GM20000 (cell line): ENCODE data around the gene SPECC1L.
"Not testable (repeated sequence)": the region's sequence is repeated elsewhere in the genome, so short reads cannot be mapped to it uniquely, and the experiment has no call there.

Source experiments
- DNase-seq: peaks from one replicate; pipeline ENCODE4 v3.0.0; 2012; ENCODE audit warnings: low spot score
- TF ChIP-seq, protein P1 (sequence below): IDR thresholded peaks from 2 replicates; pipeline ENCODE4 v1.5.1; 2012; ENCODE audit warnings: mild to moderate bottlenecking, control low read depth; ENCODE audit errors: extremely low read depth, missing control alignments

The SPECC1L gene

GRCh38 chr22:24289114-24289513, 18.5 kb downstream of the SPECC1L start:
- TF ChIP-seq, protein P1, sequence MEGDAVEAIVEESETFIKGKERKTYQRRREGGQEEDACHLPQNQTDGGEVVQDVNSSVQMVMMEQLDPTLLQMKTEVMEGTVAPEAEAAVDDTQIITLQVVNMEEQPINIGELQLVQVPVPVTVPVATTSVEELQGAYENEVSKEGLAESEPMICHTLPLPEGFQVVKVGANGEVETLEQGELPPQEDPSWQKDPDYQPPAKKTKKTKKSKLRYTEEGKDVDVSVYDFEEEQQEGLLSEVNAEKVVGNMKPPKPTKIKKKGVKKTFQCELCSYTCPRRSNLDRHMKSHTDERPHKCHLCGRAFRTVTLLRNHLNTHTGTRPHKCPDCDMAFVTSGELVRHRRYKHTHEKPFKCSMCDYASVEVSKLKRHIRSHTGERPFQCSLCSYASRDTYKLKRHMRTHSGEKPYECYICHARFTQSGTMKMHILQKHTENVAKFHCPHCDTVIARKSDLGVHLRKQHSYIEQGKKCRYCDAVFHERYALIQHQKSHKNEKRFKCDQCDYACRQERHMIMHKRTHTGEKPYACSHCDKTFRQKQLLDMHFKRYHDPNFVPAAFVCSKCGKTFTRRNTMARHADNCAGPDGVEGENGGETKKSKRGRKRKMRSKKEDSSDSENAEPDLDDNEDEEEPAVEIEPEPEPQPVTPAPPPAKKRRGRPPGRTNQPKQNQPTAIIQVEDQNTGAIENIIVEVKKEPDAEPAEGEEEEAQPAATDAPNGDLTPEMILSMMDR, result no peak
- no peak for DNase-seq

DNA sequence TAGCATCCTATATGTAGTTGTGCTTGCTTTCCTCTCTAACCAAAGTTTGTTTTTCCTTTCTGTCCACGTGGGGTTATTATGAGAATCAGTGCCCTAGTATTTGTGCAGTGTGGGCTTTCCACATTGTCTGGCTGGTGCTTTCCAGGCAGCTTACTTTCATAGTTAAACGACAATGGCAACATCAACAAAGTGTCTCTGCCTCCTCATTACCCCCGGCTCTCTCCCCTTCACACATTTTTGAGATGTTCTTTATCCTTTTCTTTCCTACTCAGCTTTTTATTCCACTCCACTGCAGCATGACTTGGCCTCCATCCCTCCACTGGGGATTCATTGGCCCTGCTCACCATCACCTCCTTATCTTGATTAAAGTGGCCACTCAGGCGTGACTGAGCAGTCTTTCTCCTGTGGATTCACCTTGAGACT, 19.1 kb downstream of the SPECC1L start:
- TF ChIP-seq, protein P1, result no peak
- DNase-seq, result no peak

- TF ChIP-seq, protein P1, result no peak
- no peak for DNase-seq
Observed at GRCh38 chr22:24290459-24290858, 19.8 kb downstream of the SPECC1L start.

GRCh38 chr22:24291515-24292201, 21.0 kb downstream of the SPECC1L start:
- TF ChIP-seq, protein P1, result no peak
- no peak for DNase-seq

- DNase-seq, result not testable (repeated sequence)
Observed at GRCh38 chr22:24292202-24292830, 21.7 kb downstream of the SPECC1L start.

DNA sequence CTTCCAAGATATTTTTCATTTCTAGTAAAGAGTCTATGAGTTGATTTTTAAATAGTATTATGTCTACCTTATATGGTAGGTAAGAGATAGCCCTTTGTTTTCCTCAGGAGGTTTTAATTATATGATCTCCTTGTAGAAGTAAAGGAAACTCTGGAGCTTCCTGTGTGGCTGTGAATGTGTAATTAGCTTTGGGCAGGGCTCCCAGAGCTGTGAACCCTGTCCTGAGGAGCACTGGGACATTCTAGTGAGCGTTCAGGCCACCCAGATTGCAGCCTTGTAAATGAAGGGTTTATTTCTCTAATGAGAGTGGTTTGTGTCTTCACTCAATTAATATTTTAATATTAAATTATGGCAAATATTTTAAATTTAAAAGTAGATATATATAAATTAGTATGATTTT, 24.3 kb downstream of the SPECC1L start:
- not testable (repeated sequence) for DNase-seq

DNA sequence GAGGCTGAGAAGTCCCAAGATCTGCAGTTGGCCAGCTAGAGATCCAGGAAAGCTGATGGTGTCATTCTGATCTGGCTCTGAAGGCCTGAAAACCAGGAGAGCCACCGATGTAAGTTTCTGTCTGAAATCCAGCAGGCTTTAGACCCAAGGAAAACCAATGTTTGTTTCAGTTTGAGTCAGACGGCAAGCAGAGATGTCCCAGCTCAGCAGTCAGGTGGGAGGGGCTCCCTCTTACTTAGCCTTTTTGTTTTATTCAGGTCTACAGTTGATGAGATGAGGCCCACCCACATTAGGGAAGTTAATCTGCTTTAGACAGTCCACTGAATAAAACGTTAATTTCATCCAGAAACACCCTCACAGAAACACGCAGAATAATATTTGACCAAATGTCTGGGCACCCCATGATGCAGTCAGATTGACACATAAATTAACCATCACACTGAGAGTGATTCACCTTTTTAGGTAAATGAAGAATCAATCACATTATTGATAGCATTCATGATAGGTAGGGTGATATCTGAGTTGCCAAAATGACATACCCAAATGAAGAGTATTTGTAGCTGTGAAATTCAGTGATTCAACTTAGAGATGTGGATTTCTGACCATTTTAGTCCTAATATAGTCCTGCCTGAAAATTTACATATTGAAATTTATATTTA, 28.0 kb downstream of the SPECC1L start:
- not testable (repeated sequence) for DNase-seq

- not testable (repeated sequence) for DNase-seq
Observed at GRCh38 chr22:24300522-24300921, 29.9 kb downstream of the SPECC1L start.

DNA sequence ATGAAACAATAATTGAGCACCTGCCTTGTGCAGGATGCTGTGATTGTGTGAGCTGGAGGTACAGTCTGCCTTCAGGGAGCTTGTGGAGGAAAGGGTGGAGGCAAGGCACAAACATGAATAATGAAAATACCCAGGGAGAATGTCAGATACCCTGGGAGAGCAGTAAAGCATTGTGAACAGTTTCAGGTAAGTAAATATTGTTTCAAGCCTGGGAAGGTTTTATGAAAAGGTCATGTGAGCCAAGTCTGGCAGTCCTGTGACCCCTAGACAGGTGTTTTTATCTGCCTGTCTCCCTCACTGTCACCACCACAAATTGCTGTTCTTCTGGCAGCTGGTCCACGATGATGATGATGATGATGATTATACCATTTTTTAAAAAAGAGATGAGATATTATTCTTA, 32.0 kb downstream of the SPECC1L start:
- TF ChIP-seq, protein P1, result no peak
- DNase-seq, result no peak
